Retina (tissue), 1 donor: ENCODE data around the gene OR5M10.
"Not testable (repeated sequence)": the region's sequence is repeated elsewhere in the genome, so short reads cannot be mapped to it uniquely, and the experiment has no call there.

Experiments
- DNase-seq: peaks from one replicate; pipeline ENCODE4 v3.0.0-alpha.2; 2016

Gene OR5M10

GRCh38 chr11:56577621-56578020, at the start of gene OR5M10:
Gene OR5M10, minus strand, starts transcription at chr11:56577721. Its CDS starts 0 bp downstream, at chr11:56577721.
- no peak for DNase-seq

DNA sequence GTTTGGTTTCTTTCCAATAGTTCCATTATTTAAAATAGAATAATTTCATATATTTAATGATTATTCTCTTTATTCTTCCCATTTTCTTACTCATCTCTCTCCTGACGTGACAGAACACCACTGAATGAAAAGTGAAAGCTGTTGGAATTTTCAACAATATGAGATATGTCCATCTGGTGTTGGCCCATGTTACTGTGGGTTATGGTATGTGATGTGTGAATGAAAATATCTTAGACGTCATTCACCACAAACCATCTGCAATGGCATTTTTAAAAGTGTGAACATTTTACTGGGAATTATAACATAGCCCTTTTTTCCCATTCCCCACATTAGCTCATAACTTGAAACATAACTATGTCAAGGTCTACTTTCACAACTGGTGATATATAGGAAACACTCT, 48.4 kb upstream of the OR5M10 start:
- DNase-seq = no peak

DNA sequence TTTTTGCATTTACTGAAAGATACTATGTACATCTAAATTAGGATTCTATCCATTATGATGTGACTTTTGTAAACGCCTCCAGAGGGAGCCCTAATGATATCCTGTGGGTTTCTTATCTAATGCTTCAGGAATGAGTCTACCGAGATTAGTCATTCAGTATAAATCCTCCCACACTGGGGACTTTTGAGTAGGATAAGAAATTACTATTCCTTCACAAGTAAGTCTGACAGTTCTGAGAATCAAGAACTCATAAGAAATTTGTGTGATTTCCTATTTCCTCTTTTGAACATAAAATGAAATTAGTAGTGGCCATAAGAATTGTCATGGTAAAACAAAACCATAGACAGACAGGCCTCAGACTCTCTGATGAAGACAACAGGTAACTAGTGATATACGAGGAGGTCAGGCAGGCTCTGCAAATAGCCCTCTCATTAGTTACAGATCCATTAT, 47.2 kb upstream of the OR5M10 start:
- DNase-seq = no peak

- no peak for DNase-seq
Observed at GRCh38 chr11:56611174-56611573, 33.7 kb upstream of the OR5M10 start.

GRCh38 chr11:56592088-56592717, 14.7 kb upstream of the OR5M10 start:
- DNase-seq = not testable (repeated sequence)

- no peak for DNase-seq
Observed at GRCh38 chr11:56558574-56558973, 18.9 kb downstream of the OR5M10 start.

DNA sequence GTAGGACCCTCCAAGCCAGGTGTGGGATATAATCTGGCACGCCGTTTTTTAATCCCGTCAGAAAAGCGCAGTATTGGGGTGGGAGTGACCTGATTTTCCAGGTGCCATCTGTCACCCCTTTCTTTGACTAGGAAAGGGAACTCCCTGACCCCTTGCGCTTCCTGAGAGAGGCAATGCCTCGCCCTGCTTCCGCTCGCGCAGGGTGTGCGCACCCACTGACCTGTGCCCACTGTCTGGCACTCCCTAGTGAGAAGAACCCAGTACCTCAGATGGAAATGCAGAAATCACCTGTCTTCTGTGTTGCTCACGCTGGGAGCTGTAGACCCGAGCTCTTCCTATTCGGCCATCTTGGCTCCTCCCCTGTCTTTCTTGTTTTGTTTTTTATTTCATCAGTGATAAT, 22.8 kb downstream of the OR5M10 start:
- not testable (repeated sequence) for DNase-seq

GRCh38 chr11:56545531-56545930, 32.0 kb downstream of the OR5M10 start:
- DNase-seq = no peak

DNA sequence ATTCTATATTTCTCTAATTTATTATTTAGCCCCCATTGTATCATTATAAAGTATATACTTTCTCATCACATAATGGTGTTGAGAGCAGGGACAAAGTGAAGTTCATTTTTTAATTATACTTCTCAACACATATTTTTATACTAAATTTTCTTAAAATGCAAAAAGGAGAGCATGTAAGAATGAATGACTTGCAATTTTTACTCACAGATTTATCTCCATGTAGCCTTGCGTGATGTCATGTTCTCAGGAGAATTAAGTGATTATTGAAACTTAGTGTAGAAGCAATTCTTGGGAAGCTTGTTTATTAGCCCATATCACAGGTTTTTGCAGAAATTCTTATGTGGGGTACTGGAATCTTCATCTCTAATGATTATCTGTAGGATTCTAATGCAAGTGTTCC, 33.8 kb downstream of the OR5M10 start:
- no peak for DNase-seq

GRCh38 chr11:56543157-56543556, 34.4 kb downstream of the OR5M10 start, which contains the start of gene OR5M11:
Gene OR5M11, minus strand, starts transcription at chr11:56543257. Its CDS starts 0 bp downstream, at chr11:56543257.
- no peak for DNase-seq

- no peak for DNase-seq
Observed at GRCh38 chr11:56533054-56533740, 44.3 kb downstream of the OR5M10 start.

DNA sequence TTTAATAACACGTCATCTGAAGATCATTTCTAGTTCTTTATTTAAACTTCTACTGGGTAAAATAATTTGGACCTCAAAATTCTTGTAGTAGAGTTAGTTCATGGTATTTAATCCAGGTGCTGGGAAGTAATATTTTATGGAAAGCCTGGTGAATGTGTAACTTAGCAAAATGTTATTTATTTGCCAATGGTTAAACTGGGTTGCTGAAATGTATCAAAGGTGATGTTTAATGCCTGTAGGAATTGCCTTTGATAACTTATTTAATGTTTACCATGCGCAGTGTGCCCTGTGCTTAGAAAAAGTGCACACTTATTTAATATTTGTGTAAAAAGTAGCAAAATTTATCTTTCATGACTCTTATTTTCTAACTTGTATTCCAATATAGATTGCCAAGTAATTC, 45.7 kb downstream of the OR5M10 start:
- DNase-seq = no peak
